ENCODE results near the gene TRAPPC5.

- TF ChIP-seq CTCF (IDR thresholded peaks at IDR 0.05; ENCODE audit: insufficient read depth, low read depth, low read length), result no peak
- TF ChIP-seq EZH2 (IDR thresholded peaks at IDR 0.05; ENCODE audit: insufficient read depth, low read length), result no peak
These were observed 8.5 kb downstream of the TRAPPC5 start for GRCh38 chr19:7689165-7689564.
